Measurements from ENCODE around the gene PATL2.

DNA sequence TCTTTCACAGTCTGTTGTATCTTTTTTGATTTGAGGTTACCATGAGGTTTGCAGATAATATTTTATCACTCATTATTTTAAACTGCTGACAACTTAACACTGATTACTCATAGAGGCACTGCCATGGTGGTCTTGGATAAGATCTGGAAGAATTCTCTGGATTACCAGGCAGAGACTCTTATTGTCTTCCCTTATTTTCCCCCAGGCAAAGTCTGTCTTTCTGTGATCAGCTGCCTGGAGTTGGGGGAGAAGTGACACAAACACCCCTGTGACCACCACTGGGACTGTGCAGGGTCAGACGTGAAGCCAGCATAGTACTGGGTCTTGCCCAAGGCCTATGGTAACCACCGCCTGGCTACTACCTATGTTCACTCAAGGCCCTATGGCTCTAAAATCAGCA lies 4.7 kb downstream of the PATL2 start:
- TF ChIP-seq EZH2 (IDR thresholded peaks at IDR 0.05; ENCODE audit: borderline replicate concordance, low read depth, low read length, severe bottlenecking) = no peak
- TF ChIP-seq, protein P1, sequence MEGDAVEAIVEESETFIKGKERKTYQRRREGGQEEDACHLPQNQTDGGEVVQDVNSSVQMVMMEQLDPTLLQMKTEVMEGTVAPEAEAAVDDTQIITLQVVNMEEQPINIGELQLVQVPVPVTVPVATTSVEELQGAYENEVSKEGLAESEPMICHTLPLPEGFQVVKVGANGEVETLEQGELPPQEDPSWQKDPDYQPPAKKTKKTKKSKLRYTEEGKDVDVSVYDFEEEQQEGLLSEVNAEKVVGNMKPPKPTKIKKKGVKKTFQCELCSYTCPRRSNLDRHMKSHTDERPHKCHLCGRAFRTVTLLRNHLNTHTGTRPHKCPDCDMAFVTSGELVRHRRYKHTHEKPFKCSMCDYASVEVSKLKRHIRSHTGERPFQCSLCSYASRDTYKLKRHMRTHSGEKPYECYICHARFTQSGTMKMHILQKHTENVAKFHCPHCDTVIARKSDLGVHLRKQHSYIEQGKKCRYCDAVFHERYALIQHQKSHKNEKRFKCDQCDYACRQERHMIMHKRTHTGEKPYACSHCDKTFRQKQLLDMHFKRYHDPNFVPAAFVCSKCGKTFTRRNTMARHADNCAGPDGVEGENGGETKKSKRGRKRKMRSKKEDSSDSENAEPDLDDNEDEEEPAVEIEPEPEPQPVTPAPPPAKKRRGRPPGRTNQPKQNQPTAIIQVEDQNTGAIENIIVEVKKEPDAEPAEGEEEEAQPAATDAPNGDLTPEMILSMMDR (IDR thresholded peaks at IDR 0.05; ENCODE audit: borderline replicate concordance, extremely low read depth, low read length, poor library complexity, severe bottlenecking) = no peak
